Fibroblast of mammary gland (primary cell): ENCODE measurements around the gene LDLRAD2.

Source experiments
- DNase-seq: peaks from one replicate; pipeline ENCODE4 v3.0.0-alpha.2; 2010; ENCODE audit warnings: low read depth
- H3K4me3 ChIP-seq: 2 replicates; pipeline ENCODE4 v1.5.1; 2011; ENCODE audit warnings: low read depth, mild to moderate bottlenecking, low read length, moderate library complexity; ENCODE audit not compliant: control insufficient read depth
- TF ChIP-seq, protein P1 (sequence below): conservative IDR thresholded peaks from 2 replicates; pipeline ENCODE4 v1.5.1; 2011; ENCODE audit warnings: low read depth, low read length, inconsistent platforms; ENCODE audit not compliant: control insufficient read depth, insufficient read depth

The LDLRAD2 gene

DNA sequence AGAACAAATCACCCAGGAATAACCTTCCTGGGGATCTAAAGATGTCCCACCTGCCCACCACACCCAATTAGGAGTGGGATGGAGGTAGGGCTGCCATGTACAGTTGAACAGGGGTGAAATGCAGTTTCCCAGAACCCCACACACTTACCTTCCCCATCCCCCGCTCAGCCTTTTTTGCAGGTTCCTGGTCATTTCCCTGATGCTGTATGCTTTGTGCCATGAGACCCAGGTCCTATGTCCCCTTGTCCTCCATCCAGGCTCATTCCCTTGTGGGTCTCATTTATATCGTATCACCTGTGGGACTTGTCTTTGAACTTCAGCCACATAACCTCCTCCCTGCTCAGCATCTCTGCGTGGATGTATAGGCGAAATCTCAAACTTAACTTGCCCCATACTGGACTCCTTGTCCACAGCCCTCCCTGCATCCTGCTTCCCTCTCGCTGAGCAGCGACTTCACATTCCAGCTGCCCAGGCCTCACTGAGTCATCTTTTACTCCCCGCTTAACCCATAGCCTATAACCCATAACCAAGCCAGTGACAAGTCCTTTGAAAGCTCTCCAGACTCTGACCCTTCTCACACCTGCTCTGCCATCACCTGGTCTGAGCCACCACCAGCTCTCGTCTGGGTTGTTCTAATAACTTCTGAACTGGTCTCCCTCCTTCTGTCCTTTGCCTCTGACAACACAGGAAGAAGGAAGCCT, 4.7 kb downstream of the LDLRAD2 start:
- H3K4me3 ChIP-seq = no peak overlapping the region
- TF ChIP-seq, protein P1, sequence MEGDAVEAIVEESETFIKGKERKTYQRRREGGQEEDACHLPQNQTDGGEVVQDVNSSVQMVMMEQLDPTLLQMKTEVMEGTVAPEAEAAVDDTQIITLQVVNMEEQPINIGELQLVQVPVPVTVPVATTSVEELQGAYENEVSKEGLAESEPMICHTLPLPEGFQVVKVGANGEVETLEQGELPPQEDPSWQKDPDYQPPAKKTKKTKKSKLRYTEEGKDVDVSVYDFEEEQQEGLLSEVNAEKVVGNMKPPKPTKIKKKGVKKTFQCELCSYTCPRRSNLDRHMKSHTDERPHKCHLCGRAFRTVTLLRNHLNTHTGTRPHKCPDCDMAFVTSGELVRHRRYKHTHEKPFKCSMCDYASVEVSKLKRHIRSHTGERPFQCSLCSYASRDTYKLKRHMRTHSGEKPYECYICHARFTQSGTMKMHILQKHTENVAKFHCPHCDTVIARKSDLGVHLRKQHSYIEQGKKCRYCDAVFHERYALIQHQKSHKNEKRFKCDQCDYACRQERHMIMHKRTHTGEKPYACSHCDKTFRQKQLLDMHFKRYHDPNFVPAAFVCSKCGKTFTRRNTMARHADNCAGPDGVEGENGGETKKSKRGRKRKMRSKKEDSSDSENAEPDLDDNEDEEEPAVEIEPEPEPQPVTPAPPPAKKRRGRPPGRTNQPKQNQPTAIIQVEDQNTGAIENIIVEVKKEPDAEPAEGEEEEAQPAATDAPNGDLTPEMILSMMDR = no peak
- peak; percentile 80 for DNase-seq

DNA sequence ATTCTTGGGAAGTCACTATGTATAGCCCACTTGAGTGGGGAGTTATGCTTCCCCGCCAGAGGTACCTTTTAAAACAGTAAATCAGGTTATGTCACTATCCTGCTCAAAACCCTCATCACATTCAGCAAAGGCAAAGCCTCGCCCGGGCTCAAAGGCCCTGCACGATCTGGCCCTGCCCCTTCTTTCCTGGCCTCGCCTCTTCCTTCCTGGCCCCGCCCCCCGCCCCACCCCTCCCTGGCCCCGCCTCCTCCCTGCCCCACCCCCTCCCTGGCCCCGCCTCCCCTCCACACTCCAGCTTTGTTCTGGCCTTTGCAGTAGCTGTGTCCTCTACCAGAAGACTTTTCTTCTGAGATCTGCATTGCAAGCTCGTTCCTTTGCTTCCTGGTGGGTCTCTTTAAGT, 6.6 kb downstream of the LDLRAD2 start:
- TF ChIP-seq, protein P1 = no peak
- H3K4me3 ChIP-seq = no peak overlapping the region
- peak; percentile 29 for DNase-seq

DNA sequence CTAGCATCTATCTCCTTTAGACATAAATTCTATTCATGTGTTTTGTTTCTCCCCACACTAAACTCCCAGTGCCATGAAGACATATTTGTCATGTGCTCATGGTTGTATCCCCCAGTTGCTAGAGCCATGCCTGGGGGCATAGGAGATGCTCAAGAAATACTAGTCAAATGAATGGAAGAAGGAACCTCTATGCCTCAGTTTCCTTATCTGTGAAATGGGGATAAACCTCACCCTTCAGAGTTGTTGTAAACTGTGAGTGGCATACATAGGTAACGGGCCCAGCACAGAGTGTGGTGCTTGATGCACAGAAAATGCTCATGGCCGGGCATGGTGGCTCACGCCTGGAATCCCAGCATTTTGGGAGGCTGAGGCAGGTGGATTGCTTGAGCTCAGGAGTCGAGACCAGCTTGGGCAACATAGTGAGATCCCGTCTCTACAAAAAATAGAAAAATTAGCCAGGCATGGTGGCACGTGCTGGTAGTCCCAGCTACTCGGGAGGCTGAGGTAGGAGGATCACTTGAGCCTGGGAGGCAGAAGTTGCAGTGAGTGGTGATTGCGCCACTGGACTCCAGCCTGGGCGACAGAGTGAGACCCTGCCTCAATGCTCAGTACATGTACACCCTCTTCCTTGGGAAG, 8.7 kb downstream of the LDLRAD2 start:
- TF ChIP-seq, protein P1 = no peak
- H3K4me3 ChIP-seq = no peak overlapping the region
- DNase-seq = no peak

DNA sequence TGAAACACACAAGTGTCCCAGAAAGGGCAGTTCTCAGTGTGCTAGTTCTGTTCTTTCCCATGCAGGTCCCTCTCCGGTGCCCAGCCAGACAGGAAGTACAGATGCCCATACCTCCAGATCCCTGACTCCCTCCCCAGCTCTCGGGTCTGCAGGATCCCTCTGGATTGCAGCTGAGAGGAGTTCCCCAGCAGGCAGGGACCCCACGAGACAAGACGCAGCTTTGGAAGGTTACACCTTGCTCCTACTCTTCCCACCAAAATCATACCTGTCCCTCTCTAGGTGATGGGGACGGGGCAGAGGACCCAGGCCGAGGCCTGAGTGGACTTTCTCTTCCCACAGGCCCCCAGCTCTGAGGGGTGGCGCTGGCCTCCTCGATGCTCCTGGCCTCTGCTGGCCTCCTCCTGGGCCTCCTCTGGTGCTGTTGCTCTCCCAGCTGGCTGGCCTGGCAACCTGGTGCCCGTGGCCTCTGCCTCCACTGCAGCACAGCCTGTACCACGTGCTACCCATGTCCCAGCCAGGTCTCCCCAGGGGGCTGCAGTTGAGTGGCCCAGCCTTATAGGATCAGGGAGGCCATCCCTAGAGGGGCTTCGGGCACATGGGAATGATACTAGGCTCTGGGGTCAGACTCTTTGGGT, 9.4 kb downstream of the LDLRAD2 start:
- TF ChIP-seq, protein P1 = no peak
- no peak overlapping the region for H3K4me3 ChIP-seq
- DNase-seq = no peak

DNA sequence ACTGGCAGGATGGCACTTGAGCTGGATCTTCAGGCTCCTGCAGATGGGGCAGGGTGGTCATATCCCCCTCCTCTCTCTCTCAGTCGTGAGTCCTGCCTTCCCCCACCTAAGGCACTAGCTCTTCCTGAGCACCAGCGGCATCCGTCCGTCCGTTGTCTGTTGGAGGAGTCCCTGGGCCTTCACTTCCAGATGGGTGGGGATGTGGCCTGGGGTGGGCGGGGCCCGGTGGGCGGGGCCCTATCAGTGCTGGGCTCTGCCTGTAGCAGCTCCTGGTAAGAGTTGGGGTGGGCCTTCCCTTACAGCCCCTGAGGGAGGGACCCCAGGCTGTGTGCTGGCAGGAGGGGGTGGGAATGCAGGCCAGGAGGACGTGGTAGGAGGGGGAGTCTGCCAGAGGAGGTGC, 10.3 kb downstream of the LDLRAD2 start:
- TF ChIP-seq, protein P1 = no peak
- peak; percentile 11 for DNase-seq
- no peak overlapping the region for H3K4me3 ChIP-seq

DNA sequence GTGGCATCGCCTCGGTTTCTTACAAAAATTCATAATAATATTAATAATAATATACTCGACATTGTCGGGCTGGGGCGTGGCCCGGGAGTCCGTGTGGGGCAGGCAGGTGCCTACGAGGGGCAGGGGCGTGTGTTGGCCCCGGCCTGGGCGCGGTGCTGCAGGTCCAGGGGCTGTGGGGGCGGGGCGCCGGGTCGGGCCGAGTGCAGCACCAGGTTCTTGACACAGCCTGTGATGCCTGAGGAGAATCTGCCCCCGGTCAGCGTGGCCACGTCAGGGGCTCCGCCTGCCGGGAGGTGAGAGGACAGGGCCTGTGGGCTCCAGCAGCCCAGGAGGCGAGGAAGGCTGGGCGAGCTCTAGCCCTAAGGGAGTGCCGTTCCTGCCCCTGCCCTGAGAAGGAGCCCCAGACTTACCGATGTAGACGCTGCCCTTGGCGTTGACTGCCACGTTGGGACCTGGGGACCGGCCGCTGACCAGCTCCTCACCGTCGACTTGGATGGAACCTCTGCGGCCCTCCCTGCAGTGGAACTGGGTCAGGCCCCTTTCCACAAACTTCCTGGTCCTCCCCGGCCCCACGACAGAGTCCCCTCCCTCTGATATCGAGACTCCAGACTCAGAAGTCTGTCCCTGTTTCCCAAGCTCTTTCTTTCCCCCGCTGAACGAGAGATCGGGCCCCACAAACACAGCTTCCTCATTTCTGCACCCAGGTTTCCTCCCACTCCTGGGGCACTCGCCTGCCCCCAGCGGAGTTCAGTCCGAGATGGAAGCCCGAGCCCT, 11.3 kb downstream of the LDLRAD2 start:
- DNase-seq = no peak
- TF ChIP-seq, protein P1 = no peak
- no peak overlapping the region for H3K4me3 ChIP-seq
